ENCODE data around the gene SOX12.

DNA sequence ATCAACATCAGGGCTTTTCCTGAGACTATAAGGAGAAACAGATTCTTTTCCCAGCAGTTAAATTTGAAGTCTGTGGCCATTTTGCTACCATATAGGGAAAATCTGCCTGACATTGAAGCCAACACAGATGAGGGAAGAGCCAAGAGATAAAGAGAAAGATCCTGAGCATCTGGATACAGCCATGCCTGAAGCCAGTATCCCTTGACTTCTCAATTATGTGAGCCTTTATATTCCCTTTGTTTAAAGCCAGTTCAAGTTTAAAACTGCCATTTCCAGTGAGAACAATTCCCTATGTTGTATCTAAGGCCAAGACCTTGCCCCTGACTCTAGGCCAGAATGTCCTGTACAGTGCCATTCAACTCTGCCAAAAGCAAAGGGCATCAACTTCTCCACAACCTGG lies 17.8 kb downstream of the SOX12 start:
- TF ChIP-seq CTCF (IDR thresholded peaks at IDR 0.05) (no peak), POLR2A (IDR thresholded peaks at IDR 0.05) (no peak)

Measured in lower leg skin (tissue), 3 donors.